DND-41 (cell line): ENCODE results near the gene SLC6A17.

Source experiments
- CTCF ChIP-seq: IDR thresholded peaks from 2 replicates; pipeline ENCODE4 v1.5.1; 2012; ENCODE audit warnings: borderline replicate concordance, low read length, moderate library complexity, mild to moderate bottlenecking; ENCODE audit not compliant: poor library complexity, severe bottlenecking; ENCODE audit errors: extremely low read depth
- EZH2 ChIP-seq: IDR thresholded peaks from 3 replicates; pipeline ENCODE4 v1.6.1; 2012; ENCODE audit warnings: borderline replicate concordance, low read depth, mild to moderate bottlenecking, moderate library complexity, low read length, inconsistent platforms; ENCODE audit not compliant: severe bottlenecking

GRCh38 chr1:110190282-110190929 is 40.1 kb downstream of the SLC6A17 start:
- no peak for TF ChIP-seq CTCF
- no peak for TF ChIP-seq EZH2
